ENCODE data around the gene AJUBA. TPM values are rescaled to one million over a fixed set of nuclear protein-coding genes. Genes with fewer than 3 reads are reported as not detected.

Gene AJUBA
- total and polyA plus RNA-seq, 7 donors: 0.23 to 7.8 (median 5.1) TPM

DNA sequence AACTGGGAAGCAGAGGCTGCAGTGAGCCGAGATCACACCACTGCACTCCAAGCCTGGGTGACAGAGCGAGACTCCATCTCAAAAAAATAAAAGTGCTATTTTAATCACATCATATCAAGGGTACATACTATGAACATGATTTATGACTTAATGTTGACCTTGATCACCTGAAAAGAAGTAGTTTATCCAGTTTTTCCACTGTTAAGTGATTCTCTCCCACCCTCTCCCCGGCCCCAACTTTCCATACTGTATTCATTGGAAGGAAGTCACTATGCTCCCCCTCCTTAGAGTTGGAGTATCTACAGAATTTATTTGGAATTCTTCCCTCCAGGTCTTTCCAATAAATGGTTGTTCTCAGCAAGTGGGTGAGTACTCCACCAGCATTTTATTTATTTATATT, 50.2 kb downstream of the AJUBA start:
- Histone ChIP-seq H3K27me3 (no peaks in the 10 kb centered on the region), H3K4me3 (no peak overlapping the region), H3K4me1 (peaks cover 0 to 21% (median 16%) of the 10 kb centered on the region in 4 donors), H3K27ac (no peak overlapping the region), H3K36me3 (no peaks in the 10 kb centered on the region), H3K9me3 (no peaks in the 10 kb centered on the region)
- intact Hi-C loops (cut with DNase I): no loop called here
- 35 to 79% methylated on average over 3 of the region's 3 CpGs for WGBS, 2 donors
- no peak for DNase-seq
- no peak for TF ChIP-seq POLR2AphosphoS5 (IDR thresholded peaks at IDR 0.05)
- TF ChIP-seq, protein P1, sequence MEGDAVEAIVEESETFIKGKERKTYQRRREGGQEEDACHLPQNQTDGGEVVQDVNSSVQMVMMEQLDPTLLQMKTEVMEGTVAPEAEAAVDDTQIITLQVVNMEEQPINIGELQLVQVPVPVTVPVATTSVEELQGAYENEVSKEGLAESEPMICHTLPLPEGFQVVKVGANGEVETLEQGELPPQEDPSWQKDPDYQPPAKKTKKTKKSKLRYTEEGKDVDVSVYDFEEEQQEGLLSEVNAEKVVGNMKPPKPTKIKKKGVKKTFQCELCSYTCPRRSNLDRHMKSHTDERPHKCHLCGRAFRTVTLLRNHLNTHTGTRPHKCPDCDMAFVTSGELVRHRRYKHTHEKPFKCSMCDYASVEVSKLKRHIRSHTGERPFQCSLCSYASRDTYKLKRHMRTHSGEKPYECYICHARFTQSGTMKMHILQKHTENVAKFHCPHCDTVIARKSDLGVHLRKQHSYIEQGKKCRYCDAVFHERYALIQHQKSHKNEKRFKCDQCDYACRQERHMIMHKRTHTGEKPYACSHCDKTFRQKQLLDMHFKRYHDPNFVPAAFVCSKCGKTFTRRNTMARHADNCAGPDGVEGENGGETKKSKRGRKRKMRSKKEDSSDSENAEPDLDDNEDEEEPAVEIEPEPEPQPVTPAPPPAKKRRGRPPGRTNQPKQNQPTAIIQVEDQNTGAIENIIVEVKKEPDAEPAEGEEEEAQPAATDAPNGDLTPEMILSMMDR (IDR thresholded peaks at IDR 0.05): no peak
- no peak for TF ChIP-seq EP300 (IDR thresholded peaks at IDR 0.05)
- no peak for TF ChIP-seq POLR2A (IDR thresholded peaks at IDR 0.05)

DNA sequence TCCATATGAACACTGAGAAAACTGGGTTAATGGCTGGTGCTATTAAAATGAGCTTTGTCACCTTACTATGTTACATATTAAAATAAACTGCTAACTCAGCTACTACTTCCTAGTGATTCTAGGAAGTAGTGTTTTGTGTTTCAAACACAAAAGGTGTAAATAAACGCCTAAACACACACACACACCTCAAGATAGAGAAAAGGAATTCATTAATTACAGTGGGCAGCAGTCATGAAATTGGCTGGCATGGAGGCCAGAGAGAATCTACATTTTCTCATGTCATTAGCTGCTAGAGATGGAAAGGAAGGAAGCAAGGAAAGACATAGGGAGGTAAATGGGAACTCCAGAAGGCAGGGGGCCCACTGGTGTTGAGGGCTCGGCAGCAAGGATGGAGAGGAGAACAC, 52.4 kb downstream of the AJUBA start:
- H3K9me3 ChIP-seq: no peaks in the 10 kb centered on the region
- peak overlapping the region; percentile 87 to 97 (median 94) for H3K27ac ChIP-seq
- peaks cover 0 to 21% (median 16%) of the 10 kb centered on the region in 4 donors for H3K4me1 ChIP-seq
- 4% methylated on average over 2 of the region's 2 CpGs for WGBS, 2 donors
- peaks cover under 1 to 20% (median 8%) of the 10 kb centered on the region in 4 donors for H3K36me3 ChIP-seq
- DNase-seq: no peak
- TF ChIP-seq POLR2A (IDR thresholded peaks at IDR 0.05) (no peak), POLR2AphosphoS5 (IDR thresholded peaks at IDR 0.05) (no peak), EP300 (IDR thresholded peaks at IDR 0.05) (no peak)
- TF ChIP-seq, protein P1 (IDR thresholded peaks at IDR 0.05): no peak
- intact Hi-C loops (cut with DNase I): loop anchor here (2.0 to 10.0 kb wide), 3 partner anchors 27 to 375 kb away; partner anchors contain the start of genes AJUBA, BCL2L2, HAUS4 and PPP1R3E
- no peaks in the 10 kb centered on the region for H3K27me3 ChIP-seq
- H3K4me3 ChIP-seq: peak overlapping the region; percentile 23 to 90 (median 76)

DNA sequence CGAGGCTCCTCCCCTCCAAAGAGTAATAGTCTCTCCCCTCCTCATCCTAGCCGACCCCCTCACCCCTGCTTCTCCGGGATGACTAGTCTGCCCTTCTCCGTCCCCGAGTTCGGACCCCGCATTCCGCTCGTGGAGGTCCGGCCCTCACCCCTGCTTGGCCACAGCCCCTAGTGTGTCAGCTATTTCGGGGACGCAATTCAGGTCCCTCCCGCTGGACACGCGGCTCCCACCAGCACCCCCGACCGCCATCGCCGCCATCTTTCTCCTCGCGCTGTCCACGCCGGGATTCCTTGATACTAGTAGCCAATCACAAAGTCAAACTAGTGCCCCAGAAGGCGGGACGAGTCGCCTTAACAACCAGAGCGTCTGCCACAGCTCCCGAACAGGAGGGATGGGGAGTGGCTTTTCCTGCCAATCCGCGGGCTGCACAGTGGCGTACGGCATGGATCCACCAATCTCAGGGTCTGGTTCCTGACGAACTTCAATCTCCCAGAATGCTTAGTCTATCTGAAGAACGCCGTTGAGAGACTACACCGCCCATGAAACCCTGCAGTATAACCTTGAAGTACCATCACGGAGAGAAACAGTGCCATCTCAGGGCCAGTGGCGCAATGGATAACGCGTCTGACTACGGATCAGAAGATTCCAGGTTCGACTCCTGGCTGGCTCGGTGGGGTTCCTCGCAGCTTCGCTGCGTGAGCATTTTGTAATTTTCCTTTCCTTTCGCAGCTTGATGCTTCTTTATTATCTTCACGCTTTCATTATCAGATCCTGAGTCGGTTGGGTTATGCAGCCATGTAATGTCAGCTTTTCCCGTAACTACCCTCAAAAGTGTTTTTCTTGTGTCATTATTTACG, 53.0 kb downstream of the AJUBA start, which contains the start of gene PRMT5:
PRMT5 (minus strand) TSS at position 273 of the 857 bp plus-strand sequence; CDS start at position 258, 15 bp downstream.
- Histone ChIP-seq H3K36me3 (peaks cover 6 to 27% (median 13%) of the 10 kb centered on the region in 4 donors), H3K4me3 (peak within 1 kb of the TSS; percentile 75 to 91 (median 83)), H3K27me3 (no peaks in the 10 kb centered on the region), H3K4me1 (peaks cover 0 to 21% (median 16%) of the 10 kb centered on the region in 4 donors), H3K27ac (peak within 1 kb of the TSS; percentile 87 to 97 (median 94)), H3K9me3 (no peaks in the 10 kb centered on the region)
- intact Hi-C loops (cut with DNase I): loop anchor here (2.0 to 10.0 kb wide), 2 partner anchors 53 to 375 kb away; partner anchors contain the start of genes AJUBA, BCL2L2 and PPP1R3E
- 0% methylated on average over 51 of the region's 51 CpGs for WGBS, 2 donors
- TF ChIP-seq EP300 (IDR thresholded peaks at IDR 0.05) (no peak), POLR2AphosphoS5 (IDR thresholded peaks at IDR 0.05) (peak; percentile 76 to 93 (median 86)), POLR2A (IDR thresholded peaks at IDR 0.05) (peak; percentile 74 to 84)
- DNase-seq: peak; percentile 100

DNA sequence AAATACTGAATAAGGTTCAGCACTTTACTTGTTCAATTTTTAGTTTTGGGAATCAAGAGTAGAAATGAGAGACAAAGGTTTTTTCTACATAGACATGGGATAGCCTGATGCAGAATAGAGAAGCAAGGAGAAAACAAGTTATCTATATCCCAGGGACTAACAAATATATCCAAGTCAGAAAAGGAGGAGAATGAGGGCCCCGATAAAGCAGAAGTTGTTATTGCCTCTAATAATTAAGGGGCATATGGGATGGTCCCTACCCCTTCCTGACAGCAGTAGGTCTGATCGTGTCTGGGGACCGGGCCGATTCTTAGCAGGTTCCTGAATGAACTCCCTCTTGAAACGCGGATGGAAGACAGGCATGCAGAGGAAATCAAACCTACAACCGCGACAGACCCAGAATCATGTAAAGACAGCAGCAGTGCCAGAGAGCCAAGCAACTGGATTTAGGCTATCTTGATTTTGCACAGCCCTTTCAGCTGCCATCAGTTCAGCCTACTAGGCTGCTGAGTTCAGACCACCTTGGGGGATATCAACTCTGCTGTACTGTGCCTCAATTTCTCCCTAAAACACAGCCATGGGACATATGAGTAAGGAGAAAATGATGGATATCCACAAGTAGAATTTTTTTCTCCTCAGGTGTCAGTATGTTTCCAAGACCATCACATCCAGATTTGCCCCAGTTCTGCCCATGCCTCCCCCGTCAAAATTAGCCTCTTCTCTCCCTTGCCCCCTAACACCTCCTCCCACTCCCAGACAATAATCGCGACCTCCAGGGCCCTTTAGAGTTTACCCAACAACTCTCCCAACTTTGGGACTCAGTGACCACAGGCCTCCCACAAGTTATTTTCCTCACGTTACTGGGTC, 53.9 kb downstream of the AJUBA start:
- DNase-seq: no peak
- no peak for TF ChIP-seq POLR2A (IDR thresholded peaks at IDR 0.05)
- TF ChIP-seq, protein P1 (IDR thresholded peaks at IDR 0.05): no peak
- TF ChIP-seq EP300 (IDR thresholded peaks at IDR 0.05): no peak
- TF ChIP-seq POLR2AphosphoS5 (IDR thresholded peaks at IDR 0.05): no peak
- Histone ChIP-seq H3K27ac (peak overlapping the region; percentile 87 to 97 (median 94)), H3K4me3 (peak overlapping the region; percentile 75 to 91 (median 83)), H3K27me3 (no peaks in the 10 kb centered on the region), H3K9me3 (no peaks in the 10 kb centered on the region), H3K4me1 (peaks cover 0 to 21% (median 16%) of the 10 kb centered on the region in 4 donors), H3K36me3 (peaks cover 15 to 35% (median 21%) of the 10 kb centered on the region in 4 donors)
- 6 to 7% methylated on average over 12 of the region's 12 CpGs for WGBS, 2 donors
- intact Hi-C loops (cut with DNase I): loop anchor here (2.0 to 10.0 kb wide), 2 partner anchors 54 to 376 kb away; partner anchors contain the start of genes AJUBA, BCL2L2 and PPP1R3E

All from sigmoid colon (tissue), 7 donors.